IMR-90 (cell line): ENCODE data around the gene MECR. TPM values are rescaled to one million over a fixed set of nuclear protein-coding genes. Genes with fewer than 3 reads are reported as not detected.

Experiments used
- ATAC-seq: fragments of 200-7000 bp; cut with Tn5 transposase; 2 replicates; pipeline ENCODE4 v1.9.1; 2020; ENCODE audit warnings: low read depth, mild to moderate bottlenecking, moderate library complexity
- BruUV-seq: library from RNA; stranded (reverse); fragments of 400-500 nt; replicated peaks from 2 replicates; lab custom pipeline; 2021; lab: Mats Ljungman, UMichigan
- CTCF ChIA-PET: fragments of 300-600 bp; formaldehyde crosslinking; extraction: SDS; loops from one replicate; lab custom pipeline; 2021; ENCODE audit warnings: antibody characterized with exemption; lab: Yijun Ruan, JAX
- POLR2A ChIA-PET: fragments of 300-600 bp; sonication (Branson Sonifier 250); formaldehyde crosslinking; loops from one replicate; lab custom pipeline; 2022; ENCODE audit warnings: antibody characterized with exemption; ENCODE audit not compliant: unreplicated experiment; lab: Charles Lee
- DNase-seq: peaks from one replicate; pipeline ENCODE4 v3.0.0; 2013
- H2AFZ ChIP-seq: replicated peaks from 2 replicates; pipeline ENCODE3; 2013; ENCODE audit warnings: low read length, mild to moderate bottlenecking; ENCODE audit not compliant: poor library complexity
- H2AK5ac ChIP-seq: 2 replicates; pipeline ENCODE4 v1.6.1; 2013; ENCODE audit warnings: low read depth, low read length, inconsistent platforms
- H2AK9ac ChIP-seq: replicated peaks from 2 replicates; pipeline ENCODE3; 2013; ENCODE audit warnings: mild to moderate bottlenecking, low read depth, low read length, moderate library complexity; ENCODE audit not compliant: poor library complexity
- H2BK120ac ChIP-seq: 2 replicates; pipeline ENCODE4 v1.6.1; 2013; ENCODE audit warnings: low read depth, low read length, inconsistent platforms
- H2BK15ac ChIP-seq: 3 replicates; pipeline ENCODE4 v1.6.1; 2013; ENCODE audit warnings: low read depth, low read length, inconsistent platforms
- H2BK20ac ChIP-seq: 2 replicates; pipeline ENCODE4 v1.6.1; 2013; ENCODE audit warnings: low read depth, mild to moderate bottlenecking, inconsistent platforms, low read length, moderate library complexity
- H2BK5ac ChIP-seq: 2 replicates; pipeline ENCODE4 v1.6.1; 2013; ENCODE audit warnings: mild to moderate bottlenecking, low read depth, low read length, inconsistent platforms; ENCODE audit not compliant: poor library complexity, severe bottlenecking
- H3K14ac ChIP-seq: replicated peaks from 2 replicates; pipeline ENCODE4 v1.6.1; 2013; ENCODE audit warnings: low read depth, low read length, inconsistent platforms
- H3K18ac ChIP-seq: 2 replicates; pipeline ENCODE4 v1.6.1; 2013; ENCODE audit warnings: low read depth, low read length, control low read depth
- H3K23ac ChIP-seq: 2 replicates; pipeline ENCODE4 v1.6.1; 2013; ENCODE audit warnings: low read depth, low read length, inconsistent platforms
- H3K27ac ChIP-seq: 2 replicates; pipeline ENCODE4 v1.5.1; 2013; ENCODE audit warnings: mild to moderate bottlenecking, control low read depth, low read length; ENCODE audit not compliant: insufficient read depth
- H3K27me3 ChIP-seq: 2 replicates; pipeline ENCODE4 v1.6.1; 2013; ENCODE audit warnings: low read length; ENCODE audit not compliant: control insufficient read depth, insufficient read depth
- H3K36me3 ChIP-seq: 2 replicates; pipeline ENCODE4 v1.6.1; 2013; ENCODE audit warnings: low read length, mixed read lengths; ENCODE audit not compliant: control insufficient read depth, insufficient read depth
- H3K4ac ChIP-seq: 2 replicates; pipeline ENCODE4 v1.6.1; 2013; ENCODE audit warnings: low read depth, low read length, inconsistent platforms
- H3K4me1 ChIP-seq: 2 replicates; pipeline ENCODE4 v1.6.1; 2013; ENCODE audit warnings: low read length, mixed read lengths; ENCODE audit not compliant: control insufficient read depth, insufficient read depth
- H3K4me2 ChIP-seq: 2 replicates; pipeline ENCODE4 v1.6.1; 2013; ENCODE audit warnings: low read depth, mild to moderate bottlenecking, control low read depth, low read length, moderate library complexity
- H3K4me3 ChIP-seq: 2 replicates; pipeline ENCODE4 v1.5.1; 2013; ENCODE audit warnings: low read depth, mild to moderate bottlenecking, control low read depth, low read length, moderate library complexity; ENCODE audit not compliant: insufficient read depth
- H3K56ac ChIP-seq: 2 replicates; pipeline ENCODE4 v1.6.1; 2013; ENCODE audit warnings: low read length, inconsistent platforms; ENCODE audit not compliant: insufficient read depth; ENCODE audit errors: extremely low read depth
- H3K79me1 ChIP-seq, 2 experiments: 2 replicates each; pipeline ENCODE4 v1.6.1; 2013; ENCODE audit warnings: low read length in 2 of 2, inconsistent platforms in 1 of 2, low read depth in 1 of 2
- H3K9ac ChIP-seq: 2 replicates; pipeline ENCODE4 v1.6.1; 2013; ENCODE audit warnings: low read depth, low read length, control low read depth
- H3K9me1 ChIP-seq: 2 replicates; pipeline ENCODE4 v1.6.1; 2013; ENCODE audit warnings: low read length, inconsistent platforms; ENCODE audit not compliant: insufficient read depth
- H3K9me3 ChIP-seq: 2 replicates; pipeline ENCODE4 v1.6.1; 2013; ENCODE audit warnings: low read length; ENCODE audit not compliant: control insufficient read depth, insufficient read depth
- H4K20me1 ChIP-seq: 2 replicates; pipeline ENCODE4 v1.6.1; 2013; ENCODE audit warnings: low read length, inconsistent platforms; ENCODE audit not compliant: insufficient read depth
- H4K5ac ChIP-seq: 2 replicates; pipeline ENCODE4 v1.6.1; 2013; ENCODE audit warnings: mild to moderate bottlenecking, low read depth, low read length, control low read depth
- H4K8ac ChIP-seq, 2 experiments: 2 replicates each; pipeline ENCODE4 v1.6.1; 2013; ENCODE audit warnings: low read depth in 2 of 2, low read length in 2 of 2, control low read depth in 1 of 2, inconsistent platforms in 1 of 2
- H4K91ac ChIP-seq: 2 replicates; pipeline ENCODE4 v1.6.1; 2013; ENCODE audit warnings: low read depth, low read length, inconsistent platforms; ENCODE audit not compliant: insufficient read depth
- BHLHE40 ChIP-seq: fragments of 150-350 bp; IDR thresholded peaks from 2 replicates; pipeline ENCODE4 v1.6.1; 2016; ENCODE audit warnings: mild to moderate bottlenecking, low read depth, low read length
- CEBPB ChIP-seq: IDR thresholded peaks from 2 replicates; pipeline ENCODE4 v1.6.1; 2012; ENCODE audit warnings: low read depth, low read length, improper control_type of control experiment
- MAFK ChIP-seq: IDR thresholded peaks from 2 replicates; pipeline ENCODE4 v1.6.1; 2012; ENCODE audit warnings: low read depth, low read length, improper control_type of control experiment
- MXI1 ChIP-seq: IDR thresholded peaks from 2 replicates; pipeline ENCODE4 v1.6.1; 2012; ENCODE audit warnings: low read depth, mild to moderate bottlenecking, low read length, moderate library complexity, borderline replicate concordance
- NFE2L2 ChIP-seq: fragments of 150-350 bp; IDR thresholded peaks from 2 replicates; pipeline ENCODE4 v1.6.1; 2016; ENCODE audit warnings: low read depth, mild to moderate bottlenecking, low read length
- RCOR1 ChIP-seq: IDR thresholded peaks from 2 replicates; pipeline ENCODE4 v1.6.1; 2012; ENCODE audit warnings: mild to moderate bottlenecking, low read length, improper control_type of control experiment; ENCODE audit not compliant: insufficient replicate concordance
- WGBS, 2 experiments: methylation state at CpG; one replicate each; pipeline versions ENCODE4 v1.1.5 to v1.1.7; 2013; ENCODE audit warnings: missing lambda C conversion rate in 2 of 2; ENCODE audit not compliant: insufficient read length in 1 of 2; ENCODE audit errors: extremely low coverage in 2 of 2; 5-methylcytosine and 5-hydroxymethylcytosine counted together
- dilution Hi-C: fragments of 300-500 bp; cut with HindIII; formaldehyde crosslinking; loops from one replicate; pipeline ENCODE4 v1.14.3; 2018; ENCODE audit warnings: low sequenced_read_pairs; ENCODE audit not compliant: unreplicated experiment
- in situ Hi-C: fragments of 300-500 bp; cut with MboI; formaldehyde crosslinking; loops from 3 replicates; pipeline ENCODE4 v1.14.3; 2019; ENCODE audit warnings: low sequenced_read_pairs, inconsistent platforms, mixed read lengths
- intact Hi-C: fragments of 100-400 bp; cut with micrococcal nuclease; formaldehyde crosslinking; loops from 2 replicates; pipeline ENCODE4 v1.10.0; 2022
- polyA plus RNA-seq, 3 experiments: library from polyadenylated mRNA; depleted of rRNA; stranded (reverse); fragments of >200 nt; gene quantifications; 2 replicates each; pipeline ENCODE4 v1.2.3, GENCODE V29; 2012; ENCODE audit warnings: low replicate concordance in 1 of 3
- total RNA-seq: library from RNA; depleted of rRNA; stranded (reverse); fragments of >200 nt; gene quantifications from 2 replicates; pipeline ENCODE4 v1.2.3, GENCODE V29; 2012
- TF ChIP-seq, protein P1 (sequence below): conservative IDR thresholded peaks from 2 replicates; pipeline ENCODE4 v1.5.1; 2012; ENCODE audit warnings: mild to moderate bottlenecking, low read depth, low read length, improper control_type of control experiment
- TF ChIP-seq, protein P2 (sequence below): fragments of 150-350 bp; IDR thresholded peaks from 2 replicates; pipeline ENCODE4 v1.6.1; 2017; ENCODE audit warnings: mild to moderate bottlenecking, antibody characterized with exemption, low read length, low read depth

MECR gene
- total and polyA plus RNA-seq, 2 of the 4 experiments (the other 2 are of a cell fraction) = 20.3 to 24.8 TPM

DNA sequence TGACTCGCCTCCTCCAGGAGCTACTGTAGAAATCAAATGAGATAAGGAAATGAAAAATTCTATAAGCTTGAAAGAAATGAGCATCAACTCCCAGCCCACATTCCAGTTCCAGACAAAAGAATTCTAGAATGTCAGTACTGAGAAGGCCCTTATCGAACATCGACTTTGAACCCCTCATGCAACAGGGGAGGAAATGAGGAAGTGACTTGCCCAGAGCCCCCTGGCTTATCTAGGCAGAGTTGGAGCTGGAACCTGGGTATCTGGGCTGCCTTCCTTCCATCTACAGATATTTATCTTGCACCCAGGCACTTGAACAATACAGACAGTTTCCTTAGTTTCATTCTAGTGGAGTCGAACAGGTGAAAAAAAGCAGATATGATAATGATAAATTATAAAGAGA lies 22.3 kb downstream of the MECR start:
- intact Hi-C loops = no loop called here
- Histone ChIP-seq H2BK15ac (no peak overlapping the region), H3K27ac (no peak overlapping the region)

More for the DNA sequence above, 22.3 kb downstream of the MECR start:
- dilution Hi-C loops = no loop called here
- Histone ChIP-seq H3K36me3 (peaks cover 21% of the 10 kb centered on the region), H2AK5ac (no peak overlapping the region), H3K4me2 (no peak overlapping the region), H2BK5ac (no peak overlapping the region), H3K4me1 (peaks cover 11% of the 10 kb centered on the region), H2AK9ac (no peak overlapping the region), H3K14ac (no peak overlapping the region), H4K8ac (no peak overlapping the region), H2BK120ac (no peak overlapping the region), H3K9me3 (no peaks in the 10 kb centered on the region), H2AFZ (no peak overlapping the region), H3K9me1 (peaks cover 10% of the 10 kb centered on the region), H4K91ac (no peak overlapping the region), H4K20me1 (no peaks in the 10 kb centered on the region), H3K27me3 (no peaks in the 10 kb centered on the region), H3K18ac (no peak overlapping the region), H3K23ac (no peak overlapping the region), H3K4ac (no peak overlapping the region), H3K56ac (no peak overlapping the region), H3K79me1 (peaks cover 0 to 5% of the 10 kb centered on the region in 2 experiments; a peak in 1 of 4 replicates), H4K5ac (no peak overlapping the region), H3K9ac (no peak overlapping the region), H3K4me3 (no peak overlapping the region), H2BK20ac (no peak overlapping the region)
- ATAC-seq (no peak), DNase-seq (no peak)
- no CpG with 5 or more reads among the region's 4 CpGs for WGBS, 2 experiments
- TF ChIP-seq MAFK (no peak), CEBPB (no peak), MXI1 (no peak), BHLHE40 (no peak), RCOR1 (no peak), NFE2L2 (no peak)
- TF ChIP-seq, protein P1, sequence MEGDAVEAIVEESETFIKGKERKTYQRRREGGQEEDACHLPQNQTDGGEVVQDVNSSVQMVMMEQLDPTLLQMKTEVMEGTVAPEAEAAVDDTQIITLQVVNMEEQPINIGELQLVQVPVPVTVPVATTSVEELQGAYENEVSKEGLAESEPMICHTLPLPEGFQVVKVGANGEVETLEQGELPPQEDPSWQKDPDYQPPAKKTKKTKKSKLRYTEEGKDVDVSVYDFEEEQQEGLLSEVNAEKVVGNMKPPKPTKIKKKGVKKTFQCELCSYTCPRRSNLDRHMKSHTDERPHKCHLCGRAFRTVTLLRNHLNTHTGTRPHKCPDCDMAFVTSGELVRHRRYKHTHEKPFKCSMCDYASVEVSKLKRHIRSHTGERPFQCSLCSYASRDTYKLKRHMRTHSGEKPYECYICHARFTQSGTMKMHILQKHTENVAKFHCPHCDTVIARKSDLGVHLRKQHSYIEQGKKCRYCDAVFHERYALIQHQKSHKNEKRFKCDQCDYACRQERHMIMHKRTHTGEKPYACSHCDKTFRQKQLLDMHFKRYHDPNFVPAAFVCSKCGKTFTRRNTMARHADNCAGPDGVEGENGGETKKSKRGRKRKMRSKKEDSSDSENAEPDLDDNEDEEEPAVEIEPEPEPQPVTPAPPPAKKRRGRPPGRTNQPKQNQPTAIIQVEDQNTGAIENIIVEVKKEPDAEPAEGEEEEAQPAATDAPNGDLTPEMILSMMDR = no peak
- TF ChIP-seq, protein P2, sequence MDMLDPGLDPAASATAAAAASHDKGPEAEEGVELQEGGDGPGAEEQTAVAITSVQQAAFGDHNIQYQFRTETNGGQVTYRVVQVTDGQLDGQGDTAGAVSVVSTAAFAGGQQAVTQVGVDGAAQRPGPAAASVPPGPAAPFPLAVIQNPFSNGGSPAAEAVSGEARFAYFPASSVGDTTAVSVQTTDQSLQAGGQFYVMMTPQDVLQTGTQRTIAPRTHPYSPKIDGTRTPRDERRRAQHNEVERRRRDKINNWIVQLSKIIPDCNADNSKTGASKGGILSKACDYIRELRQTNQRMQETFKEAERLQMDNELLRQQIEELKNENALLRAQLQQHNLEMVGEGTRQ = no peak
- in situ Hi-C loops = loop anchor here (10.0 kb wide), 1 partner anchor 424 kb away; no protein-coding TSS in a partner anchor
- ChIA-PET CTCF (interaction anchor here (1.9 to 2.1 kb wide), 2 partner anchors 11 to 326 kb away, joined by 5 to 9 read pairs; no protein-coding TSS in a partner anchor), POLR2A (no interaction called here)
- no TSS peak for BruUV-seq
